ENCODE measurements around the gene ADM.

ADM gene

DNA sequence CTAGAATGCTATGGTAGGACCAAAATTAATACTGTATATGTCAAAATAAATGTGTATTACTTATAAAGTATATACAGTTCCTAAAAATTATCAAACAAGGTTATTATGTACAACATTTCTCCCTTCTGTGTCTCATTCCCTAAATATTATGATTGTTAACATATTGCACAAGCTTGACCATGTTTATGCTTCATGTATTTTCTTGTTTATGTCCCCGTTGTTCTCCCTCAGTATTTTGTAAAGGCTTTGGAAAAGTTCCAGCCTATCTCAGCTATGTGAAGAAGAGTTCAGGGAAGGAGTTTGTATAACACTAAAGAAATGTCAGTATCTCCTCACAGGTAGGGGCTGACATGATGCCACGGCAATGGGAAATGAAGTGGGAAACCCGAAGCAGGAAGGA, 19.6 kb downstream of the ADM start:
- no peak for DNase-seq (ENCODE audit: low read depth)
- no peak for TF ChIP-seq CTCF (conservative IDR thresholded peaks at IDR 0.05; ENCODE audit: control insufficient read depth, insufficient read depth, low read depth, low read length)
- no peak overlapping the region for H3K4me3 ChIP-seq (ENCODE audit: control insufficient read depth, low read depth, low read length)

GRCh38 chr11:10325277-10326011, 20.6 kb downstream of the ADM start:
- peak; percentile 97 for DNase-seq (ENCODE audit: low read depth)
- no peak overlapping the region for H3K4me3 ChIP-seq (ENCODE audit: control insufficient read depth, low read depth, low read length)
- TF ChIP-seq CTCF (conservative IDR thresholded peaks at IDR 0.05; ENCODE audit: control insufficient read depth, insufficient read depth, low read depth, low read length): no peak

- DNase-seq (ENCODE audit: low read depth): peak; percentile 55
- H3K4me3 ChIP-seq (ENCODE audit: control insufficient read depth, low read depth, low read length): no peak overlapping the region
- no peak for TF ChIP-seq CTCF (conservative IDR thresholded peaks at IDR 0.05; ENCODE audit: control insufficient read depth, insufficient read depth, low read depth, low read length)
Observed at GRCh38 chr11:10326012-10326964, 21.4 kb downstream of the ADM start.

GRCh38 chr11:10327254-10327653, 22.4 kb downstream of the ADM start:
- DNase-seq (ENCODE audit: low read depth): peak; percentile 79
- TF ChIP-seq CTCF (conservative IDR thresholded peaks at IDR 0.05; ENCODE audit: control insufficient read depth, insufficient read depth, low read depth, low read length): no peak
- no peak overlapping the region for H3K4me3 ChIP-seq (ENCODE audit: control insufficient read depth, low read depth, low read length)

DNA sequence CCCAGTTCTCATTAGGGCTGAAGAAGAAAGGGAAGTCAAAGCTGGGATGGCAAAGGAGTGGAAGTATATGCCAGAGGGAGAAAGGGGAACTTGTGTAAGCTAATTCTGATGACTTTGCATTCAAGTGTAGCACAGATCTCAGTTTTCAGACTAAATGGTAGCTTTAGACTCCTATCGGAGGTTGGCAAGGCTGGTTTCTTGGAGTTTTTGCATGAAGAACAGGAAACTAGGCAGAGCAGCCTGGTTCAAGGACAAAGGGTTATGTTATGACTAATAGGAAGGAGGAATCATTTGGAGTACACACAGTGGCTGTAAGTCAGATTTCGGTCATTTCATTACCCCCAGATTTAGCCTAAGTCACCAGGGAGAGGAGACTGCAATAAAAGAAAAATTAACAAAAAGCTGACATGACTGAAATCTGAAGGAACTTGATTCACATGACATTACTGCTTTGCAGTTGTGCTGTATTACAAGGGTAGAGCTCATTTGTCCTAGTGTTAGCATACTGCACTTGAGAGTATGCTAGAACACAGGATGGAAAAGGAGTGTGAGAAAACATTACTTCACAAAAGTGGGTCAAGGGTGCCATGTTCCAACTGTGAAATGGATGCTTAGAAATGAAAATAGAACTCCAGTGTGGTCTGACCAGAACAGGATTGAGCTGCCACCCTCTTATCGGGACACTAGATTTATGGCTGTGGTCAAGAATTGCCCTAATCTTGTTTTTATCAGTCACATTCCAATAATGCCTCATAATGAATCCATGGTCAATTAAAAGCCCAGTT, 23.6 kb downstream of the ADM start:
- TF ChIP-seq CTCF (conservative IDR thresholded peaks at IDR 0.05; ENCODE audit: control insufficient read depth, insufficient read depth, low read depth, low read length): no peak
- H3K4me3 ChIP-seq (ENCODE audit: control insufficient read depth, low read depth, low read length): no peak overlapping the region
- peak; percentile 79 for DNase-seq (ENCODE audit: low read depth)

GRCh38 chr11:10329356-10329755, 24.5 kb downstream of the ADM start:
- no peak overlapping the region for H3K4me3 ChIP-seq (ENCODE audit: control insufficient read depth, low read depth, low read length)
- no peak for TF ChIP-seq CTCF (conservative IDR thresholded peaks at IDR 0.05; ENCODE audit: control insufficient read depth, insufficient read depth, low read depth, low read length)
- no peak for DNase-seq (ENCODE audit: low read depth)
